Activated T-cell treated with anti-CD3 and anti-CD28 coated beads, Interleukin-2, amount 50 U/mL, for 72 hours (primary cell): ENCODE data around the gene AGGF1. TPM values are rescaled to one million over a fixed set of nuclear protein-coding genes. Genes with fewer than 3 reads are reported as not detected.

Experiments
- total RNA-seq, 2 donors: library from RNA; stranded (reverse); gene quantifications; one replicate each; pipeline ENCODE4 v1.2.3, GENCODE V29; 2022

Gene AGGF1
- total RNA-seq, 2 donors from 2014 or later = 19.1 to 22.8 TPM

Other genes with a start within 250 kb of the AGGF1 start
- gene F2RL1, start 211.4 kb upstream of the AGGF1 start, total RNA-seq = 1 to 10 TPM; 1.6 to 1.7 TPM
- 1 to 10 TPM; 1.7 to 1.9 TPM for gene S100Z, start 180.4 kb upstream of the AGGF1 start, total RNA-seq
- gene CRHBP, start 77.4 kb upstream of the AGGF1 start, total RNA-seq = under 1 TPM; 0.26 to 0.67 TPM
- 10 to 100 TPM in 1 of 2 donors, 1 to 10 TPM in 1; 8.7 to 11.4 TPM for gene ZBED3, start 56.9 kb downstream of the AGGF1 start, total RNA-seq
- under 1 TPM; 0.07 to 0.36 TPM for gene PDE8B, start 180.3 kb downstream of the AGGF1 start, total RNA-seq